BLaER1 (cell line): Measurements from ENCODE around the gene FAM240A.

Source experiments
- H3K27ac ChIP-seq: shearing (Covaris generic); formaldehyde crosslinking; 2 replicates; pipeline ENCODE4 v1.8.1; 2022
- H3K27me3 ChIP-seq: shearing (Covaris generic); formaldehyde crosslinking; 2 replicates; pipeline ENCODE4 v1.8.1; 2022
- H3K36me3 ChIP-seq: shearing (Covaris generic); formaldehyde crosslinking; 2 replicates; pipeline ENCODE4 v1.8.1; 2022
- H3K4me1 ChIP-seq: shearing (Covaris generic); formaldehyde crosslinking; 2 replicates; pipeline ENCODE4 v1.8.1; 2022
- H3K4me2 ChIP-seq: shearing (Covaris generic); formaldehyde crosslinking; 2 replicates; pipeline ENCODE4 v1.8.1; 2022
- H3K4me3 ChIP-seq: shearing (Covaris generic); formaldehyde crosslinking; 2 replicates; pipeline ENCODE4 v1.8.1; 2022
- H3K9ac ChIP-seq: shearing (Covaris generic); formaldehyde crosslinking; 2 replicates; pipeline ENCODE4 v1.8.1; 2022
- H3K9me3 ChIP-seq: shearing (Covaris generic); formaldehyde crosslinking; 2 replicates; pipeline ENCODE4 v1.8.1; 2022
- H4K20me1 ChIP-seq: shearing (Covaris generic); formaldehyde crosslinking; 2 replicates; pipeline ENCODE4 v1.8.1; 2022
- Cebpa-rat ChIP-seq: shearing (Covaris generic); IDR thresholded peaks from 2 replicates; pipeline ENCODE4 v1.8.1; 2022

FAM240A gene

GRCh38 chr3:46624975-46625490 is 12.7 kb downstream of the FAM240A start:
- Histone ChIP-seq H3K27ac (no peak overlapping the region), H3K4me1 (peaks cover 12% of the 10 kb centered on the region), H4K20me1 (no peaks in the 10 kb centered on the region), H3K9me3 (no peaks in the 10 kb centered on the region), H3K27me3 (no peaks in the 10 kb centered on the region), H3K9ac (no peak overlapping the region), H3K4me3 (no peak overlapping the region), H3K36me3 (no peaks in the 10 kb centered on the region), H3K4me2 (no peak overlapping the region)
- no peak for TF ChIP-seq Cebpa-rat

GRCh38 chr3:46626039-46626438 is 13.7 kb downstream of the FAM240A start:
- H3K4me2 ChIP-seq = no peak overlapping the region
- no peak overlapping the region for H3K4me3 ChIP-seq
- H3K4me1 ChIP-seq = peaks cover 21% of the 10 kb centered on the region
- H3K36me3 ChIP-seq = no peaks in the 10 kb centered on the region
- no peak for TF ChIP-seq Cebpa-rat
- no peak overlapping the region for H3K27ac ChIP-seq
- H4K20me1 ChIP-seq = no peaks in the 10 kb centered on the region
- H3K9ac ChIP-seq = no peak overlapping the region
- H3K9me3 ChIP-seq = no peaks in the 10 kb centered on the region
- H3K27me3 ChIP-seq = no peaks in the 10 kb centered on the region

GRCh38 chr3:46627078-46627477 is 14.8 kb downstream of the FAM240A start:
- H3K9ac ChIP-seq = no peak overlapping the region
- H3K9me3 ChIP-seq = no peaks in the 10 kb centered on the region
- peaks cover 21% of the 10 kb centered on the region for H3K4me1 ChIP-seq
- no peak overlapping the region for H3K4me3 ChIP-seq
- TF ChIP-seq Cebpa-rat = no peak
- H3K4me2 ChIP-seq = no peak overlapping the region
- no peaks in the 10 kb centered on the region for H3K27me3 ChIP-seq
- no peaks in the 10 kb centered on the region for H4K20me1 ChIP-seq
- H3K36me3 ChIP-seq = no peaks in the 10 kb centered on the region
- H3K27ac ChIP-seq = no peak overlapping the region

- no peaks in the 10 kb centered on the region for H3K9me3 ChIP-seq
- no peaks in the 10 kb centered on the region for H4K20me1 ChIP-seq
- no peaks in the 10 kb centered on the region for H3K36me3 ChIP-seq
- no peaks in the 10 kb centered on the region for H3K27me3 ChIP-seq
- H3K4me2 ChIP-seq = peak overlapping the region; percentile 82
- no peak overlapping the region for H3K4me3 ChIP-seq
- H3K27ac ChIP-seq = peak overlapping the region; percentile 73; the same call in 1 of the 2 replicates
- no peak overlapping the region for H3K9ac ChIP-seq
- H3K4me1 ChIP-seq = peaks cover 26% of the 10 kb centered on the region
- no peak for TF ChIP-seq Cebpa-rat
Measured at GRCh38 chr3:46628901-46629369, 16.6 kb downstream of the FAM240A start.

GRCh38 chr3:46629551-46630517 is 17.5 kb downstream of the FAM240A start:
- peak overlapping the region; percentile 66 for H3K9ac ChIP-seq
- H3K4me2 ChIP-seq = peak overlapping the region; percentile 82
- H4K20me1 ChIP-seq = no peaks in the 10 kb centered on the region
- no peaks in the 10 kb centered on the region for H3K36me3 ChIP-seq
- H3K9me3 ChIP-seq = no peaks in the 10 kb centered on the region
- H3K4me1 ChIP-seq = peaks cover 35% of the 10 kb centered on the region
- H3K4me3 ChIP-seq = peak overlapping the region; percentile 55
- TF ChIP-seq Cebpa-rat = no peak
- no peaks in the 10 kb centered on the region for H3K27me3 ChIP-seq
- peak overlapping the region; percentile 73 for H3K27ac ChIP-seq

GRCh38 chr3:46632792-46633191 is 20.5 kb downstream of the FAM240A start:
- Histone ChIP-seq H3K27me3 (no peaks in the 10 kb centered on the region), H4K20me1 (no peaks in the 10 kb centered on the region), H3K4me2 (no peak overlapping the region), H3K27ac (no peak overlapping the region), H3K36me3 (no peaks in the 10 kb centered on the region), H3K9me3 (no peaks in the 10 kb centered on the region), H3K4me3 (no peak overlapping the region), H3K4me1 (peaks cover 37% of the 10 kb centered on the region), H3K9ac (no peak overlapping the region)
- TF ChIP-seq Cebpa-rat = no peak

GRCh38 chr3:46634856-46635255 is 22.5 kb downstream of the FAM240A start:
- no peaks in the 10 kb centered on the region for H3K9me3 ChIP-seq
- no peaks in the 10 kb centered on the region for H4K20me1 ChIP-seq
- H3K27me3 ChIP-seq = no peaks in the 10 kb centered on the region
- no peak for TF ChIP-seq Cebpa-rat
- no peak overlapping the region for H3K27ac ChIP-seq
- H3K36me3 ChIP-seq = no peaks in the 10 kb centered on the region
- peaks cover 27% of the 10 kb centered on the region for H3K4me1 ChIP-seq
- no peak overlapping the region for H3K4me3 ChIP-seq
- no peak overlapping the region for H3K9ac ChIP-seq
- peak overlapping the region; percentile 22; the same call in 1 of the 2 replicates for H3K4me2 ChIP-seq

GRCh38 chr3:46639221-46639620 is 26.9 kb downstream of the FAM240A start:
- Histone ChIP-seq H3K4me1 (peaks cover 16% of the 10 kb centered on the region; the same call in 1 of the 2 replicates), H3K4me3 (no peak overlapping the region), H3K4me2 (no peak overlapping the region), H3K36me3 (no peaks in the 10 kb centered on the region), H3K27ac (no peak overlapping the region), H3K9me3 (peaks cover 17% of the 10 kb centered on the region), H3K9ac (no peak overlapping the region), H3K27me3 (no peaks in the 10 kb centered on the region), H4K20me1 (no peaks in the 10 kb centered on the region)
- no peak for TF ChIP-seq Cebpa-rat

- peaks cover 8% of the 10 kb centered on the region; the same call in 1 of the 2 replicates for H3K4me1 ChIP-seq
- H3K36me3 ChIP-seq = no peaks in the 10 kb centered on the region
- H3K9me3 ChIP-seq = peaks cover 17% of the 10 kb centered on the region
- no peaks in the 10 kb centered on the region for H4K20me1 ChIP-seq
- no peak overlapping the region for H3K4me2 ChIP-seq
- no peak overlapping the region for H3K27ac ChIP-seq
- no peak overlapping the region for H3K9ac ChIP-seq
- H3K4me3 ChIP-seq = no peak overlapping the region
- no peak for TF ChIP-seq Cebpa-rat
- no peaks in the 10 kb centered on the region for H3K27me3 ChIP-seq
Measured at GRCh38 chr3:46640927-46641326, 28.6 kb downstream of the FAM240A start.

GRCh38 chr3:46642971-46643370 is 30.6 kb downstream of the FAM240A start:
- no peaks in the 10 kb centered on the region for H3K36me3 ChIP-seq
- H3K27me3 ChIP-seq = no peaks in the 10 kb centered on the region
- no peak overlapping the region for H3K4me3 ChIP-seq
- no peak overlapping the region for H3K9ac ChIP-seq
- H4K20me1 ChIP-seq = no peaks in the 10 kb centered on the region
- H3K4me2 ChIP-seq = no peak overlapping the region
- H3K4me1 ChIP-seq = peaks cover 8% of the 10 kb centered on the region; the same call in 1 of the 2 replicates
- H3K27ac ChIP-seq = no peak overlapping the region
- TF ChIP-seq Cebpa-rat = peak; percentile 86
- peaks cover 17% of the 10 kb centered on the region for H3K9me3 ChIP-seq
